Hepatocyte (in vitro differentiated cells): ENCODE data around the gene RNF145.

Experiments
- EZH2 ChIP-seq: fragments of 200-600 bp; sonication (generic); IDR thresholded peaks from 2 replicates; pipeline ENCODE4 v1.6.1; 2016; ENCODE audit warnings: antibody characterized with exemption, mild to moderate bottlenecking, borderline replicate concordance
- EZH2phosphoT487 ChIP-seq: fragments of 200-600 bp; sonication (generic); IDR thresholded peaks from one replicate; pipeline ENCODE4 v1.6.1; 2018; ENCODE audit warnings: antibody characterized with exemption, mild to moderate bottlenecking, low read depth, moderate library complexity; ENCODE audit not compliant: unreplicated experiment, severe bottlenecking
- TF ChIP-seq, protein P1 (sequence below): fragments of 200-600 bp; sonication (generic); IDR thresholded peaks from 2 replicates; pipeline ENCODE4 v1.5.1; 2016; ENCODE audit warnings: antibody characterized with exemption, mild to moderate bottlenecking; ENCODE audit not compliant: poor library complexity

DNA sequence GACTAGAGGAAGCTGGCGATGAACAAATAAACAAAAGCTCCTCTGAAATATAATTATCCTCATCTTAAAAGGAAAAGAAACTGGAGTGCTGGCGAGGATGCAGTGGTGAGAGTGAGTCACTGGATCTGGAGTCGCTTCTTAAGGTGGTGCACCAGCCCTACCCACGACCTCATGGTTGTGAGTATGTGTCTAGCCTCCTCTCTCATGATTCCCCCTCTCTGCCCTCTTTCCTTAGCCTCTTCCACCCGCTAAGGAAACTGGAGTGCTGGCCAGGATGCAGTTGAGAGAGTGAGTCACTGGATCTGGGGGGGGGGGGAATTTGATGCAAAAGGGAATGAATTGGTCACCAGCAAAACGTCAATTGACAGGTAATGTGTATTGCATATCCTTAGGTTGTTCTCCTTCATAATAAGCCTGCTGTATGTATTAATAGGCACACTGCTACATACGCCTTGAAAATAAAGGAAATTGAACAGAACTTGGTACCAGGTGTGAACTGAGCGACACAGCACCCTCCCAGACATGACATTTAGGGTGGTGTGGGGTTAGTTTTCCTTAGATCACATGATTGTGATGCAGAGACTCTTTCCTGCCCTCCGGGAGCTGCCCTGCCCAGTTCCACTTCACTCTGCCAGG, 73.3 kb downstream of the RNF145 start:
- TF ChIP-seq, protein P1, sequence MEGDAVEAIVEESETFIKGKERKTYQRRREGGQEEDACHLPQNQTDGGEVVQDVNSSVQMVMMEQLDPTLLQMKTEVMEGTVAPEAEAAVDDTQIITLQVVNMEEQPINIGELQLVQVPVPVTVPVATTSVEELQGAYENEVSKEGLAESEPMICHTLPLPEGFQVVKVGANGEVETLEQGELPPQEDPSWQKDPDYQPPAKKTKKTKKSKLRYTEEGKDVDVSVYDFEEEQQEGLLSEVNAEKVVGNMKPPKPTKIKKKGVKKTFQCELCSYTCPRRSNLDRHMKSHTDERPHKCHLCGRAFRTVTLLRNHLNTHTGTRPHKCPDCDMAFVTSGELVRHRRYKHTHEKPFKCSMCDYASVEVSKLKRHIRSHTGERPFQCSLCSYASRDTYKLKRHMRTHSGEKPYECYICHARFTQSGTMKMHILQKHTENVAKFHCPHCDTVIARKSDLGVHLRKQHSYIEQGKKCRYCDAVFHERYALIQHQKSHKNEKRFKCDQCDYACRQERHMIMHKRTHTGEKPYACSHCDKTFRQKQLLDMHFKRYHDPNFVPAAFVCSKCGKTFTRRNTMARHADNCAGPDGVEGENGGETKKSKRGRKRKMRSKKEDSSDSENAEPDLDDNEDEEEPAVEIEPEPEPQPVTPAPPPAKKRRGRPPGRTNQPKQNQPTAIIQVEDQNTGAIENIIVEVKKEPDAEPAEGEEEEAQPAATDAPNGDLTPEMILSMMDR, result no peak
- TF ChIP-seq EZH2 (no peak), EZH2phosphoT487 (no peak)
